Measurements from ENCODE around the gene CYFIP2. TPM values are rescaled to one million over a fixed set of nuclear protein-coding genes. Genes with fewer than 3 reads are reported as not detected.
A peak's percentile ranks its signal among the peaks of the same experiment; 100 is the strongest.

The CYFIP2 gene
- total RNA-seq, 1 experiment from 2014 or later, result 95.3 TPM

GRCh38 chr5:157266286-157267007, 524 bp downstream of the CYFIP2 start (continued):
- no peak for TF ChIP-seq ZNF532 (CRISPR knock-in tag; IDR thresholded peaks at IDR 0.05; ENCODE audit: borderline replicate concordance)
- TF ChIP-seq NR3C1 (CRISPR knock-in tag; conservative IDR thresholded peaks at IDR 0.05; ENCODE audit: low read depth), result 0 out of 2 replicates have a peak, but pooled peaks have one; percentile 31
- TF ChIP-seq ZNF512 (CRISPR knock-in tag; IDR thresholded peaks at IDR 0.05; ENCODE audit: borderline replicate concordance), result no peak
- TF ChIP-seq E2F5 (CRISPR knock-in tag; IDR thresholded peaks at IDR 0.05), result no peak
- no peak for TF ChIP-seq ERG (CRISPR knock-in tag; IDR thresholded peaks at IDR 0.05)
- no peak for TF ChIP-seq ZNF138 (CRISPR knock-in tag; conservative IDR thresholded peaks at IDR 0.05)
- TF ChIP-seq ELF4 (CRISPR knock-in tag; IDR thresholded peaks at IDR 0.05; ENCODE audit: low read depth), result no peak

GRCh38 chr5:157267025-157267424, 1.1 kb downstream of the CYFIP2 start:
- H3K4me3 Mint-ChIP-seq, result peak overlapping the region; percentile 74
- H3K27me3 Mint-ChIP-seq (ENCODE audit: low read depth), result peaks cover 3% of the 10 kb centered on the region; the same call in 1 of the 2 replicates
- H3K9me3 Mint-ChIP-seq, result no peaks in the 10 kb centered on the region
- no peaks in the 10 kb centered on the region for H3K36me3 Mint-ChIP-seq
- no peak for DNase-seq (ENCODE audit: low spot score)
- no peak for ATAC-seq
- no peak overlapping the region for H3K27ac Mint-ChIP-seq
- TF ChIP-seq SOX15 (CRISPR knock-in tag; IDR thresholded peaks at IDR 0.05) (no peak), GRHL2 (CRISPR knock-in tag; IDR thresholded peaks at IDR 0.05; ENCODE audit: insufficient replicate concordance, severe bottlenecking) (no peak), CREM (CRISPR knock-in tag; IDR thresholded peaks at IDR 0.05) (no peak), ZNF121 (CRISPR knock-in tag; IDR thresholded peaks at IDR 0.05) (no peak), E2F4 (CRISPR knock-in tag; IDR thresholded peaks at IDR 0.05; ENCODE audit: borderline replicate concordance, low read depth) (no peak), PREB (CRISPR knock-in tag; IDR thresholded peaks at IDR 0.05; ENCODE audit: borderline replicate concordance) (no peak)
- CTCF ChIA-PET, result interaction anchor here (0.8 to 3.9 kb wide), 5 partner anchors 13 to 88 kb away, joined by 3 to 16 read pairs (median 4); no protein-coding TSS in a partner anchor
- POLR2A ChIA-PET, result no interaction called here
- peaks cover 49% of the 10 kb centered on the region for H3K4me1 Mint-ChIP-seq

All from WTC11 (cell line).